NCI-H128 (cell line): ENCODE measurements around the gene PNLIPRP2.

Source experiments
- DNase-seq: peaks from one replicate; lab custom pipeline; 2025; ENCODE audit not compliant: unreplicated experiment; lab: John Stamatoyannopoulos, UW

The PNLIPRP2 gene

GRCh38 chr10:116620423-116621400 lies at the start of gene PNLIPRP2:
Gene PNLIPRP2 (plus strand): TSS chr10:116620953.
- no peak for DNase-seq

- DNase-seq: no peak
These were observed 46.0 kb upstream of the PNLIPRP2 start for GRCh38 chr10:116574797-116575196.

GRCh38 chr10:116587878-116588591 lies 32.7 kb upstream of the PNLIPRP2 start:
- DNase-seq: no peak

- DNase-seq: no peak
These were observed 31.8 kb upstream of the PNLIPRP2 start for GRCh38 chr10:116588995-116589394.

- no peak for DNase-seq
These were observed 30.8 kb upstream of the PNLIPRP2 start for GRCh38 chr10:116589926-116590325.

GRCh38 chr10:116590590-116591444 lies 29.9 kb upstream of the PNLIPRP2 start, which contains the start of gene PNLIPRP1:
Gene PNLIPRP1 (plus strand): TSS chr10:116590959. CDS start chr10:116591130, 171 bp downstream.
- DNase-seq: no peak

GRCh38 chr10:116593139-116593740 lies 27.5 kb upstream of the PNLIPRP2 start:
- DNase-seq: no peak

- DNase-seq: no peak
These were observed 26.2 kb upstream of the PNLIPRP2 start for GRCh38 chr10:116594525-116595035.

GRCh38 chr10:116596062-116596461 lies 24.7 kb upstream of the PNLIPRP2 start:
- no peak for DNase-seq

- no peak for DNase-seq
These were observed 23.2 kb upstream of the PNLIPRP2 start for GRCh38 chr10:116597543-116597942.

- no peak for DNase-seq
These were observed 22.4 kb upstream of the PNLIPRP2 start for GRCh38 chr10:116598329-116598728.

- no peak for DNase-seq
These were observed 20.8 kb upstream of the PNLIPRP2 start for GRCh38 chr10:116599991-116600390.

GRCh38 chr10:116602648-116603400 lies 17.9 kb upstream of the PNLIPRP2 start:
- DNase-seq: no peak

- no peak for DNase-seq
These were observed 14.7 kb upstream of the PNLIPRP2 start for GRCh38 chr10:116606061-116606483.

- DNase-seq: no peak
These were observed 13.4 kb upstream of the PNLIPRP2 start for GRCh38 chr10:116607336-116607735.

- no peak for DNase-seq
These were observed 11.8 kb upstream of the PNLIPRP2 start for GRCh38 chr10:116608686-116609594.

- no peak for DNase-seq
These were observed 10.2 kb upstream of the PNLIPRP2 start for GRCh38 chr10:116610443-116611152.

GRCh38 chr10:116611153-116611545 lies 9.6 kb upstream of the PNLIPRP2 start:
- no peak for DNase-seq
